ENCODE data around the gene METAP1D.

The METAP1D gene

GRCh38 chr2:172088245-172089004 is 88.7 kb downstream of the METAP1D start:
- Histone ChIP-seq H3K27me3 (ENCODE audit: control insufficient read depth, insufficient read depth, low read length) (peaks cover 24% of the 10 kb centered on the region), H3K4me1 (no peaks in the 10 kb centered on the region)
- no peak for TF ChIP-seq CTCF (IDR thresholded peaks at IDR 0.05)

GRCh38 chr2:172089005-172089504 is 89.3 kb downstream of the METAP1D start:
- H2AFZ ChIP-seq, result no peak overlapping the region
- no peak overlapping the region for H3K9ac ChIP-seq
- TF ChIP-seq CTCF (IDR thresholded peaks at IDR 0.05), result no peak
- no peaks in the 10 kb centered on the region for H3K79me2 ChIP-seq
- no peak overlapping the region for H3K27ac ChIP-seq
- no peaks in the 10 kb centered on the region for H3K9me3 ChIP-seq (ENCODE audit: control insufficient read depth, low read length)
- H3K4me2 ChIP-seq (ENCODE audit: low read length), result no peak overlapping the region
- H3K36me3 ChIP-seq (ENCODE audit: control insufficient read depth, insufficient read depth, low read length), result no peaks in the 10 kb centered on the region
- H3K27me3 ChIP-seq (ENCODE audit: control insufficient read depth, insufficient read depth, low read length), result peaks cover 24% of the 10 kb centered on the region
- H3K4me1 ChIP-seq, result no peaks in the 10 kb centered on the region
- no peak overlapping the region for H3K4me3 ChIP-seq (ENCODE audit: low read depth, low read length)

More at GRCh38 chr2:172088245-172089004, 88.7 kb downstream of the METAP1D start:
- Histone ChIP-seq H3K4me2 (ENCODE audit: low read length) (no peak overlapping the region), H2AFZ (no peak overlapping the region), H3K27ac (no peak overlapping the region), H3K9me3 (ENCODE audit: control insufficient read depth, low read length) (no peaks in the 10 kb centered on the region), H3K9ac (no peak overlapping the region), H3K36me3 (ENCODE audit: control insufficient read depth, insufficient read depth, low read length) (no peaks in the 10 kb centered on the region), H3K4me3 (ENCODE audit: low read depth, low read length) (no peak overlapping the region), H3K79me2 (no peaks in the 10 kb centered on the region)

GRCh38 chr2:172089633-172090032 is 89.9 kb downstream of the METAP1D start:
- TF ChIP-seq CTCF (IDR thresholded peaks at IDR 0.05), result no peak
- no peak overlapping the region for H3K4me3 ChIP-seq (ENCODE audit: low read depth, low read length)
- H3K27me3 ChIP-seq (ENCODE audit: control insufficient read depth, insufficient read depth, low read length), result peaks cover 26% of the 10 kb centered on the region
- H3K4me1 ChIP-seq, result no peaks in the 10 kb centered on the region
- H3K4me2 ChIP-seq (ENCODE audit: low read length), result no peak overlapping the region
- H3K79me2 ChIP-seq, result no peaks in the 10 kb centered on the region
- H3K36me3 ChIP-seq (ENCODE audit: control insufficient read depth, insufficient read depth, low read length), result no peaks in the 10 kb centered on the region
- H3K9me3 ChIP-seq (ENCODE audit: control insufficient read depth, low read length), result no peaks in the 10 kb centered on the region
- H3K9ac ChIP-seq, result no peak overlapping the region
- H3K27ac ChIP-seq, result no peak overlapping the region
- no peak overlapping the region for H2AFZ ChIP-seq

GRCh38 chr2:172090044-172090961 is 90.5 kb downstream of the METAP1D start:
- Histone ChIP-seq H3K9me3 (ENCODE audit: control insufficient read depth, low read length) (no peaks in the 10 kb centered on the region), H3K9ac (no peak overlapping the region), H3K27me3 (ENCODE audit: control insufficient read depth, insufficient read depth, low read length) (peaks cover 27% of the 10 kb centered on the region), H3K36me3 (ENCODE audit: control insufficient read depth, insufficient read depth, low read length) (no peaks in the 10 kb centered on the region), H3K4me3 (ENCODE audit: low read depth, low read length) (no peak overlapping the region), H3K27ac (no peak overlapping the region), H3K4me1 (peaks cover 6% of the 10 kb centered on the region), H3K79me2 (no peaks in the 10 kb centered on the region), H3K4me2 (ENCODE audit: low read length) (no peak overlapping the region), H2AFZ (no peak overlapping the region)
- TF ChIP-seq CTCF (IDR thresholded peaks at IDR 0.05), result no peak

Measured in parathyroid adenoma (tissue), 2 donors.